ENCODE data around the gene TBC1D22A. TPM values are rescaled to one million over a fixed set of nuclear protein-coding genes. Genes with fewer than 3 reads are reported as not detected.

Gene TBC1D22A, protein sequence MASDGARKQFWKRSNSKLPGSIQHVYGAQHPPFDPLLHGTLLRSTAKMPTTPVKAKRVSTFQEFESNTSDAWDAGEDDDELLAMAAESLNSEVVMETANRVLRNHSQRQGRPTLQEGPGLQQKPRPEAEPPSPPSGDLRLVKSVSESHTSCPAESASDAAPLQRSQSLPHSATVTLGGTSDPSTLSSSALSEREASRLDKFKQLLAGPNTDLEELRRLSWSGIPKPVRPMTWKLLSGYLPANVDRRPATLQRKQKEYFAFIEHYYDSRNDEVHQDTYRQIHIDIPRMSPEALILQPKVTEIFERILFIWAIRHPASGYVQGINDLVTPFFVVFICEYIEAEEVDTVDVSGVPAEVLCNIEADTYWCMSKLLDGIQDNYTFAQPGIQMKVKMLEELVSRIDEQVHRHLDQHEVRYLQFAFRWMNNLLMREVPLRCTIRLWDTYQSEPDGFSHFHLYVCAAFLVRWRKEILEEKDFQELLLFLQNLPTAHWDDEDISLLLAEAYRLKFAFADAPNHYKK
- total RNA-seq: 10 to 100 TPM; 21.0 to 27.9 TPM
- polyA plus RNA-seq (2013, experiment 1 of 2): 11.4 TPM
- polyA plus RNA-seq (2013, experiment 2 of 2): 11.7 TPM
- long read RNA-seq, experiment 1, transcript TBC1D22A-201 (13 exons, 3,787 nt): major isoform, 5 of 10 reads
- long read RNA-seq, experiment 1, partial matches to known transcripts: 4 of 10 reads
- long read RNA-seq, experiment 1, other reads (novel, unspliced or antisense): 0 of 10 reads
- long read RNA-seq, experiment 2, transcript TBC1D22A-201 (13 exons, 3,787 nt): major isoform, 29 of 49 reads
- long read RNA-seq, experiment 2, partial matches to known transcripts: 5 of 49 reads
- long read RNA-seq, experiment 2, other reads (novel, unspliced or antisense): 14 of 49 reads
- long read RNA-seq, experiment 3, transcript TBC1D22A-206 (12 exons, 1,949 nt): minor isoform, 7 of 110 reads
- long read RNA-seq, experiment 3, transcript TBC1D22A-201 (13 exons, 3,787 nt): major isoform, 81 of 110 reads
- long read RNA-seq, experiment 3, partial matches to known transcripts: 8 of 110 reads
- long read RNA-seq, experiment 3, other reads (novel, unspliced or antisense): 13 of 110 reads
- long read RNA-seq, experiment 4, transcript TBC1D22A-201 (13 exons, 3,787 nt): major isoform, 7 of 12 reads
- long read RNA-seq, experiment 4, partial matches to known transcripts: 0 of 12 reads
- long read RNA-seq, experiment 4, other reads (novel, unspliced or antisense): 5 of 12 reads

DNA sequence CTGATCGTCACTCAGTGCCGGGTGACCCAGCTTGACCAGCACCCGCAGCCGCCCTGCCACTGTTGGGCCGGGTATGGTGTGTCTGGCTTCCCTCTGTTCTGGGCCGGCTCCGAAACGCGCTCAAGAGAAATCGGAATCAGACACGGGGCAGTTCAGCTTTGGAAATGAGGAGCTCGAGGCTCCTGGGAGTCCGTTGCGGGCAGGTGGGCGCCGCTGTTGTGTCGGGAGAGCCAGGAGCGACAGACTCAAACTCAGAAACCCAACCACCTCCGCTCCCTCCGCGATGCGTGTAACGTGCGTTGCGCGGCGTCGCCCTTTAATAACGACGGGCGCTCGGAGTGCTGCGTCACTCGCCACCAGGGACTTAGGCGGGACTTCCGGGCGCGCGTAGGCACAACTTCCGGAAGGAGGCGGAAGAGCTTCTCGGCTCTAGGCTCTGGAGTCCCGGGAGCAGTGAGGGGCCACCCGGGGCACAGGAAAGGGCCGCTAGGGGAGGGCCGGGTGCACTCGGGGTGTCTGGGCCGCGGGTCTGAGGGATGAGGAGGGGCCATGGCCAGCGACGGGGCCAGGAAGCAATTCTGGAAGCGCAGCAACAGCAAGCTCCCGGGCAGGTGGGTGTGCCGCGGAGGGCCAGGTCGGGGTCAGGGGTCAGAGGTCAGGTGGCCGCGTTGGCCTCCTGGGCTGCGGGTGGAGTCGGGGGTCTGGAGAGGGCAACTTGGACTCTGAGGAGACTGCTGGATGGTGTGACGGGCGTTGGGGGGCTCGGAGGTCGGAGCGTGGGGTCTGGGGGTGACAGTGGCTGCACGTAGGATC is at the start of gene TBC1D22A:
TSS of gene TBC1D22A (plus strand) at position 413 of the 813 bp plus-strand sequence. CDS start at position 550, 137 bp downstream.
- H3K36me3 ChIP-seq (ENCODE audit: control insufficient read depth, insufficient read depth, low read length): peaks cover 18% of the 10 kb centered on the region
- H3K9ac ChIP-seq (ENCODE audit: extremely low read depth, low read length, poor library complexity, severe bottlenecking): peak within 1 kb of the TSS; percentile 97
- DNase-seq: peak; percentile 97
- TF ChIP-seq, protein P1, sequence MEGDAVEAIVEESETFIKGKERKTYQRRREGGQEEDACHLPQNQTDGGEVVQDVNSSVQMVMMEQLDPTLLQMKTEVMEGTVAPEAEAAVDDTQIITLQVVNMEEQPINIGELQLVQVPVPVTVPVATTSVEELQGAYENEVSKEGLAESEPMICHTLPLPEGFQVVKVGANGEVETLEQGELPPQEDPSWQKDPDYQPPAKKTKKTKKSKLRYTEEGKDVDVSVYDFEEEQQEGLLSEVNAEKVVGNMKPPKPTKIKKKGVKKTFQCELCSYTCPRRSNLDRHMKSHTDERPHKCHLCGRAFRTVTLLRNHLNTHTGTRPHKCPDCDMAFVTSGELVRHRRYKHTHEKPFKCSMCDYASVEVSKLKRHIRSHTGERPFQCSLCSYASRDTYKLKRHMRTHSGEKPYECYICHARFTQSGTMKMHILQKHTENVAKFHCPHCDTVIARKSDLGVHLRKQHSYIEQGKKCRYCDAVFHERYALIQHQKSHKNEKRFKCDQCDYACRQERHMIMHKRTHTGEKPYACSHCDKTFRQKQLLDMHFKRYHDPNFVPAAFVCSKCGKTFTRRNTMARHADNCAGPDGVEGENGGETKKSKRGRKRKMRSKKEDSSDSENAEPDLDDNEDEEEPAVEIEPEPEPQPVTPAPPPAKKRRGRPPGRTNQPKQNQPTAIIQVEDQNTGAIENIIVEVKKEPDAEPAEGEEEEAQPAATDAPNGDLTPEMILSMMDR (conservative IDR thresholded peaks at IDR 0.05): peak; percentile 5
- H3K4me3 Mint-ChIP-seq: peak within 1 kb of the TSS; percentile 99
- H3K36me3 Mint-ChIP-seq (ENCODE audit: low read depth): peaks cover 15% of the 10 kb centered on the region
- no peaks in the 10 kb centered on the region for H3K27me3 ChIP-seq (ENCODE audit: control insufficient read depth, insufficient read depth, low read length, poor library complexity, severe bottlenecking)
- peaks cover 5% of the 10 kb centered on the region for H3K9me3 Mint-ChIP-seq
- H3K9me3 ChIP-seq (ENCODE audit: control insufficient read depth, low read length): peaks cover 2% of the 10 kb centered on the region
- 0% methylated on average over 39 to 66 of the region's 66 CpGs for WGBS, 2 experiments (ENCODE audit: insufficient coverage in 1 of 2, insufficient read length in 1 of 2)
- peaks cover 13% of the 10 kb centered on the region for H3K4me1 ChIP-seq (ENCODE audit: control insufficient read depth, insufficient read depth, low read length)
- peak within 1 kb of the TSS; percentile 79 for H3K27ac ChIP-seq (ENCODE audit: low read depth, low read length)
- peak within 1 kb of the TSS; percentile 92 for H3K4me3 ChIP-seq (ENCODE audit: low read length)
- H3K27me3 Mint-ChIP-seq (ENCODE audit: insufficient read depth): no peaks in the 10 kb centered on the region
- H3K4me1 Mint-ChIP-seq: peaks cover 37% of the 10 kb centered on the region
- peak within 1 kb of the TSS; percentile 100 for H3K27ac Mint-ChIP-seq

GRCh38 chr22:46714550-46714949 is 47.9 kb upstream of the TBC1D22A start:
- no peaks in the 10 kb centered on the region for H3K9me3 ChIP-seq (ENCODE audit: control insufficient read depth, low read length)
- Mint-ChIP-seq H3K27me3 (ENCODE audit: insufficient read depth) (no peaks in the 10 kb centered on the region), H3K4me3 (no peak overlapping the region), H3K9me3 (no peaks in the 10 kb centered on the region), H3K27ac (peak overlapping the region; percentile 30), H3K36me3 (ENCODE audit: low read depth) (peaks cover 76% of the 10 kb centered on the region), H3K4me1 (peaks cover 11% of the 10 kb centered on the region)
- peaks cover 76% of the 10 kb centered on the region for H3K36me3 ChIP-seq (ENCODE audit: control insufficient read depth, insufficient read depth, low read length)
- no peak overlapping the region for H3K9ac ChIP-seq (ENCODE audit: extremely low read depth, low read length, poor library complexity, severe bottlenecking)
- no peaks in the 10 kb centered on the region for H3K27me3 ChIP-seq (ENCODE audit: control insufficient read depth, insufficient read depth, low read length, poor library complexity, severe bottlenecking)
- TF ChIP-seq, protein P1 (conservative IDR thresholded peaks at IDR 0.05): no peak
- H3K27ac ChIP-seq (ENCODE audit: low read depth, low read length): no peak overlapping the region
- no peaks in the 10 kb centered on the region for H3K4me1 ChIP-seq (ENCODE audit: control insufficient read depth, insufficient read depth, low read length)
- H3K4me3 ChIP-seq (ENCODE audit: low read length): no peak overlapping the region
- no peak for DNase-seq
- WGBS, 2 experiments (ENCODE audit: insufficient coverage in 1 of 2, insufficient read length in 1 of 2): 94 to 96% methylated on average over 2 to 4 of the region's 4 CpGs

Measured in endodermal cell (in vitro differentiated cells).